Panc1 (cell line): ENCODE results near the gene SEMA4D.

Experiments
- POLR2AphosphoS5 ChIP-seq: IDR thresholded peaks from 2 replicates; pipeline ENCODE4 v1.6.1; 2012; ENCODE audit warnings: mild to moderate bottlenecking, low read depth, low read length, moderate library complexity
- SIN3A ChIP-seq: IDR thresholded peaks from 2 replicates; pipeline ENCODE4 v1.6.1; 2012; ENCODE audit warnings: low read depth, mild to moderate bottlenecking, low read length, moderate library complexity, borderline replicate concordance; ENCODE audit not compliant: insufficient read depth
- TF ChIP-seq, protein P1 (sequence below): fragments of 450-650 bp; IDR thresholded peaks from 2 replicates; pipeline ENCODE4 v1.5.1; 2017; ENCODE audit warnings: mild to moderate bottlenecking
- TF ChIP-seq, protein P2 (sequence below), 2 experiments: IDR thresholded peaks; 2 replicates each; pipeline ENCODE4 v1.6.1; 2011 to 2012; ENCODE audit warnings: low read depth in 2 of 2, control low read depth in 1 of 2, low read length in 1 of 2, mild to moderate bottlenecking in 1 of 2, moderate library complexity in 1 of 2; ENCODE audit not compliant: insufficient read depth in 1 of 2

DNA sequence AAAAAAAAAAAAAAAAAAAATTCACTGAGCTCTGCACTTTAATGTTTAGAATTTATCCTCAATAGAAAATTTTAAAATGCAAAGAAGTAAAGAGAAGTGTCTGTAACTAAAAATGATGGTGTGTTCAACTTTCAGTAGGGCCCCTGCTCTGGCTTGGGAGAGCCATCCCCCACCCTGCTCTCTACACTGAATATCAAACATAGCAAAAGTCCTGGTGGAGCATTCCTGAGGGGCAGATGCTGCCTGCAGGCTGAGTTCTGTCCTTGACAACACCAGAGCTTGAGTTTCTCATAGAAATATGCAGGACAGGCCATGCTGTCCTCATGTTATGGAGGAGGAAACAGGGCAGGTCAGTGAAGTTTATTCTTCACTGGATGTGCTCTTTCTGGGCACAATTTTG, 7.1 kb upstream of the SEMA4D start:
- no peak for TF ChIP-seq SIN3A
- TF ChIP-seq POLR2AphosphoS5 = no peak
- TF ChIP-seq, protein P1, sequence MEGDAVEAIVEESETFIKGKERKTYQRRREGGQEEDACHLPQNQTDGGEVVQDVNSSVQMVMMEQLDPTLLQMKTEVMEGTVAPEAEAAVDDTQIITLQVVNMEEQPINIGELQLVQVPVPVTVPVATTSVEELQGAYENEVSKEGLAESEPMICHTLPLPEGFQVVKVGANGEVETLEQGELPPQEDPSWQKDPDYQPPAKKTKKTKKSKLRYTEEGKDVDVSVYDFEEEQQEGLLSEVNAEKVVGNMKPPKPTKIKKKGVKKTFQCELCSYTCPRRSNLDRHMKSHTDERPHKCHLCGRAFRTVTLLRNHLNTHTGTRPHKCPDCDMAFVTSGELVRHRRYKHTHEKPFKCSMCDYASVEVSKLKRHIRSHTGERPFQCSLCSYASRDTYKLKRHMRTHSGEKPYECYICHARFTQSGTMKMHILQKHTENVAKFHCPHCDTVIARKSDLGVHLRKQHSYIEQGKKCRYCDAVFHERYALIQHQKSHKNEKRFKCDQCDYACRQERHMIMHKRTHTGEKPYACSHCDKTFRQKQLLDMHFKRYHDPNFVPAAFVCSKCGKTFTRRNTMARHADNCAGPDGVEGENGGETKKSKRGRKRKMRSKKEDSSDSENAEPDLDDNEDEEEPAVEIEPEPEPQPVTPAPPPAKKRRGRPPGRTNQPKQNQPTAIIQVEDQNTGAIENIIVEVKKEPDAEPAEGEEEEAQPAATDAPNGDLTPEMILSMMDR = no peak
- TF ChIP-seq, protein P2, sequence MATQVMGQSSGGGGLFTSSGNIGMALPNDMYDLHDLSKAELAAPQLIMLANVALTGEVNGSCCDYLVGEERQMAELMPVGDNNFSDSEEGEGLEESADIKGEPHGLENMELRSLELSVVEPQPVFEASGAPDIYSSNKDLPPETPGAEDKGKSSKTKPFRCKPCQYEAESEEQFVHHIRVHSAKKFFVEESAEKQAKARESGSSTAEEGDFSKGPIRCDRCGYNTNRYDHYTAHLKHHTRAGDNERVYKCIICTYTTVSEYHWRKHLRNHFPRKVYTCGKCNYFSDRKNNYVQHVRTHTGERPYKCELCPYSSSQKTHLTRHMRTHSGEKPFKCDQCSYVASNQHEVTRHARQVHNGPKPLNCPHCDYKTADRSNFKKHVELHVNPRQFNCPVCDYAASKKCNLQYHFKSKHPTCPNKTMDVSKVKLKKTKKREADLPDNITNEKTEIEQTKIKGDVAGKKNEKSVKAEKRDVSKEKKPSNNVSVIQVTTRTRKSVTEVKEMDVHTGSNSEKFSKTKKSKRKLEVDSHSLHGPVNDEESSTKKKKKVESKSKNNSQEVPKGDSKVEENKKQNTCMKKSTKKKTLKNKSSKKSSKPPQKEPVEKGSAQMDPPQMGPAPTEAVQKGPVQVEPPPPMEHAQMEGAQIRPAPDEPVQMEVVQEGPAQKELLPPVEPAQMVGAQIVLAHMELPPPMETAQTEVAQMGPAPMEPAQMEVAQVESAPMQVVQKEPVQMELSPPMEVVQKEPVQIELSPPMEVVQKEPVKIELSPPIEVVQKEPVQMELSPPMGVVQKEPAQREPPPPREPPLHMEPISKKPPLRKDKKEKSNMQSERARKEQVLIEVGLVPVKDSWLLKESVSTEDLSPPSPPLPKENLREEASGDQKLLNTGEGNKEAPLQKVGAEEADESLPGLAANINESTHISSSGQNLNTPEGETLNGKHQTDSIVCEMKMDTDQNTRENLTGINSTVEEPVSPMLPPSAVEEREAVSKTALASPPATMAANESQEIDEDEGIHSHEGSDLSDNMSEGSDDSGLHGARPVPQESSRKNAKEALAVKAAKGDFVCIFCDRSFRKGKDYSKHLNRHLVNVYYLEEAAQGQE (IDR thresholded peaks at IDR 0.05; ENCODE audit: insufficient read depth in 1 of 2, low read depth in 2 of 2, low read length in 1 of 2) = no peak
